HepG2 (cell line): ENCODE results near the gene HSPA1A. TPM values are rescaled to one million over a fixed set of nuclear protein-coding genes. Genes with fewer than 3 reads are reported as not detected.

Source experiments
- DRAP1 ChIP-seq: IDR thresholded peaks from 2 replicates; pipeline ENCODE4 v1.6.1; 2016; ENCODE audit warnings: missing genetic modification reagents, missing compliant biosample characterization
- EED ChIP-seq: sonication (generic); formaldehyde crosslinking; IDR thresholded peaks from 2 replicates; pipeline ENCODE4 v1.5.0; 2020; ENCODE audit warnings: mild to moderate bottlenecking, missing genetic modification reagents
- HMGA1 ChIP-seq: sonication (generic); formaldehyde crosslinking; conservative IDR thresholded peaks from 2 replicates; pipeline ENCODE4 v1.4.0; 2020; ENCODE audit warnings: missing genetic modification reagents
- HNRNPLL ChIP-seq: fragments of 200-400 bp; formaldehyde crosslinking; IDR thresholded peaks from 2 replicates; pipeline ENCODE4 v1.6.1; 2017; ENCODE audit warnings: mild to moderate bottlenecking, low read depth, low read length; ENCODE audit not compliant: poor library complexity, severe bottlenecking
- KAT8 ChIP-seq: IDR thresholded peaks from 2 replicates; pipeline ENCODE4 v1.6.1; 2016; ENCODE audit warnings: missing genetic modification reagents, missing compliant biosample characterization
- MTF1 ChIP-seq: sonication (generic); formaldehyde crosslinking; IDR thresholded peaks from 2 replicates; pipeline ENCODE4 v1.5.0; 2020; ENCODE audit warnings: missing genetic modification reagents
- POLR2AphosphoS5 ChIP-seq: IDR thresholded peaks from 2 replicates; pipeline ENCODE4 v1.6.1; 2012; ENCODE audit warnings: low read depth, low read length
- SALL1 ChIP-seq: sonication (generic); formaldehyde crosslinking; IDR thresholded peaks from 2 replicates; pipeline ENCODE4 v1.8.0; 2022; ENCODE audit warnings: mild to moderate bottlenecking, missing genetic modification reagents
- TFAP4 ChIP-seq: sonication (generic); IDR thresholded peaks from 2 replicates; pipeline ENCODE4 v1.6.1; 2016; ENCODE audit warnings: low read depth, borderline replicate concordance
- ZBED4 ChIP-seq: sonication (generic); formaldehyde crosslinking; IDR thresholded peaks from 2 replicates; pipeline ENCODE4 v1.4.0; 2020; ENCODE audit warnings: missing genetic modification reagents, borderline replicate concordance
- ZMYM3 ChIP-seq: sonication (generic); formaldehyde crosslinking; IDR thresholded peaks from 2 replicates; pipeline ENCODE4 v1.5.1; 2020; ENCODE audit warnings: mild to moderate bottlenecking, missing genetic modification reagents
- ZNF263 ChIP-seq: sonication (generic); formaldehyde crosslinking; IDR thresholded peaks from 2 replicates; pipeline ENCODE4 v1.4.0; 2020; ENCODE audit warnings: missing genetic modification reagents
- ZNF503 ChIP-seq: sonication (generic); formaldehyde crosslinking; IDR thresholded peaks from 2 replicates; pipeline ENCODE4 v1.4.0; 2020; ENCODE audit warnings: missing genetic modification reagents
- polyA plus RNA-seq, 8 experiments: library from polyadenylated mRNA; depleted of rRNA in 3 of 8; stranded (reverse) in 7 of 8; unstranded in 1 of 8; fragments of >200 nt; fragmentation: Illumina TruSeq in 4 of 8; extraction: Trizol in 4 of 8; gene quantifications; 2 replicates each; pipeline versions ENCODE4 v1.2.1 to v1.2.3, GENCODE V29; 2011 to 2016; ENCODE audit warnings: low read depth in 4 of 8, missing spikeins in 1 of 8, mixed read lengths in 1 of 8; ENCODE audit not compliant: insufficient read depth in 1 of 8
- total RNA-seq, 5 experiments: library from RNA; depleted of rRNA; stranded (reverse); fragments of >200 nt; fragmentation: Illumina TruSeq; extraction: Trizol; gene quantifications; 2 replicates each; pipeline ENCODE4 v1.2.3, GENCODE V29; 2016; ENCODE audit warnings: low read depth in 1 of 5
- TF ChIP-seq, protein P1 (sequence below): sonication (generic); formaldehyde crosslinking; IDR thresholded peaks from 2 replicates; pipeline ENCODE4 v1.4.0; 2020; ENCODE audit warnings: mild to moderate bottlenecking, missing genetic modification reagents

The HSPA1A gene
- total and polyA plus RNA-seq, 2 of the 13 experiments (the other 11 are each of a cell fraction or from before 2014, with no cell fraction given), result 44.5 to 85.0 TPM

DNA sequence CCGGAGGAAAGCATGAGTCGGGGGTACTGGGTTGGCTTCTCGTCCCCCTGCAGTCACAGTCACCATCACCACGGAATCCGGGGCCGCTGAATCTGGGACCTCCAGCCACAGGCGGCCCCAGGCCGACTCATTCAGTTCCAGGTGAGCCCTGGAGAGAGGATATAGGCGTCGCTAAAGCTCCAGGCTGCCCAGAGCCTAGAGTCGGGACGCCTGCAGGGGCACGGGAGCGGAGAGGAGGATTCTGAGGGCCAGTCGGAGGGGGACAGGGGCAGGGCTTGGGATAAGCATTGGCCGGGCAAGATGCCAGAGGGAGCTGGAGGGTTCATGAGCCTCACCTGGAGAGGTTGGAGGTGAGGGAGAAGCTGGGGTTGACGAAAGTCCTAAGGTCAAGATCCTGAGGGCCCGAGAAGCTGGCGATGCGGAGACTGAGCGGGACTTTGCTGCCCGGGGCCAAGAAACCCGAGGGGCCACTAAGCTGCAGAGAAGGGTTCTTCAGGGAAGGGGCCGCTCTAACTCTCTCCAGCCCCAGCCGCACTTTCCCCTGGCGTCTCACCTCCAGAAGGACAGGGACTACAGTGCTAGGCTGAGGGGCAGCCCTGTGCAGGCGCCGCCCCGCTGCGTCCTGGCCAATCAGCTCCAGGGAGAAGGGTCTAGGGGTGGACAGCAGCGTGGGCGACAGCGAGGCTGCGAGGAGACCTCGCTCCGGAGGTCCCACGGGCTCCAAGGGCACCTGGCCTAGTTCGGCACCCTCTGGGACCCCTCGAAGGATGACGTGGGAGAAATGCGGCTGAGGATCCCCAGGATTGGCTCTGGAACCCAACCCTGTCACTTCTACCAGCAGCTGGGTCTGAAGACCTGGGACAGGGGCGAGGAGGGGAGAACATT is 49.2 kb upstream of the HSPA1A start (continued):
- TF ChIP-seq ZBED4 (CRISPR knock-in tag) (no peak), ZNF503 (CRISPR knock-in tag) (no peak), KAT8 (CRISPR knock-in tag) (peak; percentile 56), TFAP4 (0 out of 2 replicates have a peak, but pooled peaks have one; percentile 45), ZNF263 (peak; percentile 43; the same call in 1 of the 2 replicates), MTF1 (no peak), HMGA1 (no peak), ZMYM3 (CRISPR knock-in tag) (no peak), SALL1 (CRISPR knock-in tag) (peak; percentile 86), HNRNPLL (peak; percentile 52), EED (CRISPR knock-in tag) (no peak), POLR2AphosphoS5 (peak; percentile 88), DRAP1 (CRISPR knock-in tag) (peak; percentile 94)
- TF ChIP-seq, protein P1, sequence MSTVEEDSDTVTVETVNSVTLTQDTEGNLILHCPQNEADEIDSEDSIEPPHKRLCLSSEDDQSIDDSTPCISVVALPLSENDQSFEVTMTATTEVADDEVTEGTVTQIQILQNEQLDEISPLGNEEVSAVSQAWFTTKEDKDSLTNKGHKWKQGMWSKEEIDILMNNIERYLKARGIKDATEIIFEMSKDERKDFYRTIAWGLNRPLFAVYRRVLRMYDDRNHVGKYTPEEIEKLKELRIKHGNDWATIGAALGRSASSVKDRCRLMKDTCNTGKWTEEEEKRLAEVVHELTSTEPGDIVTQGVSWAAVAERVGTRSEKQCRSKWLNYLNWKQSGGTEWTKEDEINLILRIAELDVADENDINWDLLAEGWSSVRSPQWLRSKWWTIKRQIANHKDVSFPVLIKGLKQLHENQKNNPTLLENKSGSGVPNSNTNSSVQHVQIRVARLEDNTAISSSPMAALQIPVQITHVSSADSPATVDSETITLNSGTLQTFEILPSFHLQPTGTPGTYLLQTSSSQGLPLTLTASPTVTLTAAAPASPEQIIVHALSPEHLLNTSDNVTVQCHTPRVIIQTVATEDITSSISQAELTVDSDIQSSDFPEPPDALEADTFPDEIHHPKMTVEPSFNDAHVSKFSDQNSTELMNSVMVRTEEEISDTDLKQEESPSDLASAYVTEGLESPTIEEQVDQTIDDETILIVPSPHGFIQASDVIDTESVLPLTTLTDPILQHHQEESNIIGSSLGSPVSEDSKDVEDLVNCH (CRISPR knock-in tag), result no peak
